Suprapubic skin (tissue), 3 donors: ENCODE measurements around the gene ATG2B.

Experiments
- EP300 ChIP-seq: sonication (generic); formaldehyde crosslinking; IDR thresholded peaks from one replicate; pipeline ENCODE4 v1.6.1; 2017; ENCODE audit warnings: antibody characterized with exemption
- POLR2A ChIP-seq, 2 donors: fragments of 450-650 bp; IDR thresholded peaks; one replicate each; pipeline ENCODE4 v1.6.1; 2017; ENCODE audit warnings: antibody characterized with exemption in 2 of 2, mild to moderate bottlenecking in 2 of 2, moderate library complexity in 2 of 2
- TF ChIP-seq, protein P1 (sequence below), 2 donors: fragments of 200-600 bp in 1 of 2; fragments of 450-650 bp in 1 of 2; sonication (generic) in 1 of 2; IDR thresholded peaks; one replicate each; pipeline ENCODE4 v1.5.1; 2016 to 2019; ENCODE audit warnings: antibody characterized with exemption in 2 of 2, mild to moderate bottlenecking in 1 of 2, moderate library complexity in 1 of 2

DNA sequence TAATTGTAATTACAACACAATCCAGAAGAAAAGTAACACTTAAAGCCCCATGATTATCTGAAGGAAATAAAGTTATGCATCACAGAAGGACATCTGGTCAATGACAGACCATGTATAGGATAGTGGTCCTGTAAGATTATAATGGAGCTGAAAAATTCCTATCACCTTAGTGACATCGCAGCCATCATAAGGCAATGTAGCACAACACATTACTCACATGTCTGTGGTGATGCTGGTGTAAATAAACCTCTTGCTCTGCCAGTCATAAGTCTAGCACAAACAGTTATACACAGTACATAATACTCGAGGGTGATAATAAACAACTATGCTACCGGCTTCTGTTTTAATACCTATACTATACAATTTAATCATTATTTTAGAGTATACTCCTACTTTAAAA is 11.2 kb downstream of the ATG2B start:
- TF ChIP-seq EP300 (no peak), POLR2A (IDR thresholded peaks at IDR 0.05) (no peak)
- TF ChIP-seq, protein P1, sequence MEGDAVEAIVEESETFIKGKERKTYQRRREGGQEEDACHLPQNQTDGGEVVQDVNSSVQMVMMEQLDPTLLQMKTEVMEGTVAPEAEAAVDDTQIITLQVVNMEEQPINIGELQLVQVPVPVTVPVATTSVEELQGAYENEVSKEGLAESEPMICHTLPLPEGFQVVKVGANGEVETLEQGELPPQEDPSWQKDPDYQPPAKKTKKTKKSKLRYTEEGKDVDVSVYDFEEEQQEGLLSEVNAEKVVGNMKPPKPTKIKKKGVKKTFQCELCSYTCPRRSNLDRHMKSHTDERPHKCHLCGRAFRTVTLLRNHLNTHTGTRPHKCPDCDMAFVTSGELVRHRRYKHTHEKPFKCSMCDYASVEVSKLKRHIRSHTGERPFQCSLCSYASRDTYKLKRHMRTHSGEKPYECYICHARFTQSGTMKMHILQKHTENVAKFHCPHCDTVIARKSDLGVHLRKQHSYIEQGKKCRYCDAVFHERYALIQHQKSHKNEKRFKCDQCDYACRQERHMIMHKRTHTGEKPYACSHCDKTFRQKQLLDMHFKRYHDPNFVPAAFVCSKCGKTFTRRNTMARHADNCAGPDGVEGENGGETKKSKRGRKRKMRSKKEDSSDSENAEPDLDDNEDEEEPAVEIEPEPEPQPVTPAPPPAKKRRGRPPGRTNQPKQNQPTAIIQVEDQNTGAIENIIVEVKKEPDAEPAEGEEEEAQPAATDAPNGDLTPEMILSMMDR (IDR thresholded peaks at IDR 0.05) = no peak
